Measurements from ENCODE around the gene PMEPA1.

DNA sequence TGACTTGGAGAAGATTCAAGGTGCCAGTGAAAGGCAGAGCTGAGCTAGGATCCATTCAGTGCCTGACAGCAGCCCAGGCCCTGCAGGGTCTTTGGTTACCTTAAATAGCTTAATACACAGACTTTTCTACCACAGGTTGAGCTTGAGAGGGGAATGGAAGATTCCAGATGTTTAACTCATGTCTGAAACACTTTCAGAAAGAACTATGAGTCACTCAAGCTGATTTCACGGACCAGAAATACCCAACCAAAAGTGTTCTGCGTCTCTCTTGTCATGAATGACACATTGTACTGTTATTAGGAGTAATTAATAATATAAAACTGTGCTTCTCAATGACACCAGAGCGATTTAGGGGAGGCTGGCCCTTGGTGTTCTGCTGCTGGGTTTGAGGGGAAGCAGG lies 6.4 kb upstream of the PMEPA1 start:
- TF ChIP-seq EZH2 (IDR thresholded peaks at IDR 0.05; ENCODE audit: low read depth): no peak
- TF ChIP-seq, protein P1, sequence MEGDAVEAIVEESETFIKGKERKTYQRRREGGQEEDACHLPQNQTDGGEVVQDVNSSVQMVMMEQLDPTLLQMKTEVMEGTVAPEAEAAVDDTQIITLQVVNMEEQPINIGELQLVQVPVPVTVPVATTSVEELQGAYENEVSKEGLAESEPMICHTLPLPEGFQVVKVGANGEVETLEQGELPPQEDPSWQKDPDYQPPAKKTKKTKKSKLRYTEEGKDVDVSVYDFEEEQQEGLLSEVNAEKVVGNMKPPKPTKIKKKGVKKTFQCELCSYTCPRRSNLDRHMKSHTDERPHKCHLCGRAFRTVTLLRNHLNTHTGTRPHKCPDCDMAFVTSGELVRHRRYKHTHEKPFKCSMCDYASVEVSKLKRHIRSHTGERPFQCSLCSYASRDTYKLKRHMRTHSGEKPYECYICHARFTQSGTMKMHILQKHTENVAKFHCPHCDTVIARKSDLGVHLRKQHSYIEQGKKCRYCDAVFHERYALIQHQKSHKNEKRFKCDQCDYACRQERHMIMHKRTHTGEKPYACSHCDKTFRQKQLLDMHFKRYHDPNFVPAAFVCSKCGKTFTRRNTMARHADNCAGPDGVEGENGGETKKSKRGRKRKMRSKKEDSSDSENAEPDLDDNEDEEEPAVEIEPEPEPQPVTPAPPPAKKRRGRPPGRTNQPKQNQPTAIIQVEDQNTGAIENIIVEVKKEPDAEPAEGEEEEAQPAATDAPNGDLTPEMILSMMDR (conservative IDR thresholded peaks at IDR 0.05): no peak
